Measurements from ENCODE around the gene HGS. TPM values are rescaled to one million over a fixed set of nuclear protein-coding genes. Genes with fewer than 3 reads are reported as not detected.
"Not testable (repeated sequence)": the region's sequence is repeated elsewhere in the genome, so short reads cannot be mapped to it uniquely, and the experiment has no call there.

The HGS gene
- total and polyA plus RNA-seq, 2 of the 8 experiments (the other 6 are each of a cell fraction or from before 2014, with no cell fraction given) = 80.8 to 99.7 TPM

DNA sequence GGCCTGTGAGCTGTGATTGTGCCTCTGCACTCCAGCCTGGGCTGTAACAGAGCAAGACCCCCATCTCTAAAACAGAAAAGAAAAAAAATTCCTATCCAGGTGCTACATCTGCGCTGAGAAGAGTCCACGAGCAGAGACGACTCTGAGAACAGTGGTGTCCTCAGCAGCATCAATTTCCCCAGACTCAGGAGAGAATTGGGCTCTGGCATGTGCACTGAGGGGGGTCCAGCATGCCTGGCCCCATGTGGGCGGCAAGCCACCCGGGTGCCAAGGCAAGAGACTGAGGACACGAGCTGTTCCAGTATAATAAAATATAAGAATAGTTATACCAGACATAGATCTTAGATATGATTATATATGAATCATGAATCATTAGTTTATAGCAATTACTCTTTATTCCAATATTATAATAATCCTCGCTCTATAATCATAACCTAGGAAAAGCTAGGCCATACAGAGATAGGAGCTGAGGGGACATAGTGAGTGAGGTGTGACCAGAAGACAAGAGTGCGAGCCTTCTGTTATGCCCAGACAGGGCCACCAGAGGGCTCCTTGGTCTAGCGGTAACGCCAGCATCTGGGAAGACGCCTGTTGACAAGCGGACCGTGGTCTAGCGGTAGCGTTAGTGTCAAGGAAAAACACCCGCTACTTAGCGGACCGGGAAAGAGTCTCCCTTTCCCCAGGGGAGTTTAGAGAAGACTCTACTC is 8.1 kb upstream of the HGS start:
- H3K4me3 ChIP-seq (ENCODE audit: extremely low read depth in 1 of 4, insufficient read depth in 2 of 4, low read depth in 3 of 4, low read length in 4 of 4); H3K79me1 ChIP-seq (ENCODE audit: low read depth, low read length); H3K56ac ChIP-seq (replicated peaks; ENCODE audit: insufficient read length, low read depth, low read length); H3K14ac ChIP-seq (ENCODE audit: insufficient read length); H3K27ac ChIP-seq (ENCODE audit: low read depth, low read length); H2BK15ac ChIP-seq (ENCODE audit: low read length); H2BK120ac ChIP-seq (replicated peaks; ENCODE audit: low read depth, low read length); H4K91ac ChIP-seq (replicated peaks; ENCODE audit: insufficient read length, low read length); H2BK20ac ChIP-seq (ENCODE audit: low read length); H3K4ac ChIP-seq (replicated peaks; ENCODE audit: insufficient read length, low read depth, low read length); H3K9ac ChIP-seq (replicated peaks in 1 of 4; ENCODE audit: extremely low read depth in 1 of 4, low read depth in 3 of 4, low read length in 3 of 4); H2AFZ ChIP-seq (ENCODE audit: low read length); H3K23me2 ChIP-seq (ENCODE audit: low read depth, low read length); H2BK12ac ChIP-seq (ENCODE audit: low read depth, low read length); H3K79me2 ChIP-seq (ENCODE audit: control insufficient read depth in 1 of 2, insufficient read depth in 2 of 2, low read length in 2 of 2); H3K27me3 ChIP-seq (replicated peaks in 1 of 4; ENCODE audit: control insufficient read depth in 3 of 4, extremely low read depth in 1 of 4, insufficient read depth in 3 of 4, low read length in 3 of 4); H4K8ac ChIP-seq (ENCODE audit: extremely low read depth, insufficient read depth, low read length); H3K23ac ChIP-seq (ENCODE audit: insufficient read length); H3K4me1 ChIP-seq (replicated peaks in 1 of 4; ENCODE audit: control insufficient read depth in 3 of 4, insufficient read depth in 4 of 4, low read length in 3 of 4); H4K5ac ChIP-seq (ENCODE audit: insufficient read length, low read depth, low read length); H3K4me2 ChIP-seq (ENCODE audit: insufficient read depth in 1 of 2, low read depth in 2 of 2, low read length in 2 of 2); H3K9me3 ChIP-seq (ENCODE audit: insufficient read depth in 2 of 2, low read depth in 1 of 2, low read length in 1 of 2); H3K18ac ChIP-seq (ENCODE audit: extremely low read depth, low read length); H2BK5ac ChIP-seq (ENCODE audit: low read depth, low read length); H2AK5ac ChIP-seq (ENCODE audit: low read depth, low read length): not testable (repeated sequence)
- FAIRE-seq = peak; percentile 24
- Histone ChIP-seq H3K36me3 (ENCODE audit: control insufficient read depth in 2 of 4, insufficient read depth in 4 of 4, low read length in 3 of 4) (peaks cover 17 to 35% (median 32%) of the 10 kb centered on the region in 4 experiments), H4K20me1 (replicated peaks in 1 of 2; ENCODE audit: control insufficient read depth in 1 of 2, insufficient read depth in 2 of 2, low read length in 2 of 2) (peaks cover 5 to 22% of the 10 kb centered on the region in 2 experiments)
- TF ChIP-seq RAD21 (IDR thresholded peaks at IDR 0.05 in 1 of 2, conservative IDR thresholded peaks at IDR 0.05 in 1 of 2; ENCODE audit: low read depth in 2 of 2, low read length in 2 of 2) (peak; percentile 27 to 32; a peak in 2 of 4 replicates), POLR2AphosphoS5 (IDR thresholded peaks at IDR 0.05; ENCODE audit: low read depth, low read length) (0 out of 2 replicates have a peak, but pooled peaks have one; percentile 11)
- TF ChIP-seq, protein P1, sequence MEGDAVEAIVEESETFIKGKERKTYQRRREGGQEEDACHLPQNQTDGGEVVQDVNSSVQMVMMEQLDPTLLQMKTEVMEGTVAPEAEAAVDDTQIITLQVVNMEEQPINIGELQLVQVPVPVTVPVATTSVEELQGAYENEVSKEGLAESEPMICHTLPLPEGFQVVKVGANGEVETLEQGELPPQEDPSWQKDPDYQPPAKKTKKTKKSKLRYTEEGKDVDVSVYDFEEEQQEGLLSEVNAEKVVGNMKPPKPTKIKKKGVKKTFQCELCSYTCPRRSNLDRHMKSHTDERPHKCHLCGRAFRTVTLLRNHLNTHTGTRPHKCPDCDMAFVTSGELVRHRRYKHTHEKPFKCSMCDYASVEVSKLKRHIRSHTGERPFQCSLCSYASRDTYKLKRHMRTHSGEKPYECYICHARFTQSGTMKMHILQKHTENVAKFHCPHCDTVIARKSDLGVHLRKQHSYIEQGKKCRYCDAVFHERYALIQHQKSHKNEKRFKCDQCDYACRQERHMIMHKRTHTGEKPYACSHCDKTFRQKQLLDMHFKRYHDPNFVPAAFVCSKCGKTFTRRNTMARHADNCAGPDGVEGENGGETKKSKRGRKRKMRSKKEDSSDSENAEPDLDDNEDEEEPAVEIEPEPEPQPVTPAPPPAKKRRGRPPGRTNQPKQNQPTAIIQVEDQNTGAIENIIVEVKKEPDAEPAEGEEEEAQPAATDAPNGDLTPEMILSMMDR (IDR thresholded peaks at IDR 0.05; ENCODE audit: control extremely low read depth in 1 of 3, insufficient read depth in 1 of 3, low read depth in 1 of 3, low read length in 3 of 3) = peak; percentile 15 to 44 (median 24); a peak in 3 of 4 replicates
- peak in 1 of 2 experiments; percentile 68 for DNase-seq (ENCODE audit: low read depth in 1 of 2, low spot score in 2 of 2)
- ChIA-PET CTCF (ENCODE audit: partially characterized antibody) (interaction anchor here (0.6 to 4.9 kb wide), 18 partner anchors 9 to 397 kb away, joined by 3 to 20 read pairs (median 4); partner anchors contain the start of genes CCDC137, OXLD1 and PDE6G), POLR2A (ENCODE audit: partially characterized antibody) (interaction anchor here (0.6 to 28.4 kb wide), 18 partner anchors 8 to 185 kb away, joined by 3 to 436 read pairs (median 4); partner anchors contain the start of genes ARL16, CCDC137, HGS and MRPL12)
- WGBS, 2 experiments (ENCODE audit: extremely low coverage in 1 of 2, insufficient coverage in 1 of 2, insufficient read length in 1 of 2, insufficient replicate concordance in 2 of 2, low coverage in 1 of 2, low lambda C conversion rate in 2 of 2, missing lambda C conversion rate in 1 of 2) = 52% methylated on average over 18 of the region's 18 CpGs; no CpG with 5 or more reads in 1 of the 2 experiments

Measured in H1 (cell line).